ENCODE measurements around the gene LDLRAD4. TPM values are rescaled to one million over a fixed set of nuclear protein-coding genes. Genes with fewer than 3 reads are reported as not detected.

LDLRAD4 gene
- total RNA-seq, 2 experiments from 2014 or later, result 37.3 to 38.5 TPM

DNA sequence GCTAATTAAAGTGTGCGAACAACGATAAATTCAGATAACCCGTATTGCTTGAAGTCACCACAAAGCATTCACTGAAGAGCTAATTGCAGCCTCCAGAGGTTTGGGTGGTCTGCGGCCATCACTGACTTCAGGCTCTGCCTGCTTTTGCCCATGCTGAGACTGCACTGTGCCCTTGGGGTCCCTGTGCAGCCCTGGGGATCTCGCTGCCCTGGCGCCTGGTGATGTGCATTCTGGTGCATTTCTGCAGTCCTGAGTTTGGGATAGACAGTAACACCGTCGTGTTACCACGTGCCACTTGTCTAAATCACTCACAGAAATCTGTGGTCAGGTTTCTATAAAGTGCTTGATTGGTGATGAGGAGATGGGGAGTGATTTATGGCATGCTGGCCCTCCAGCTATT lies 27.6 kb downstream of the LDLRAD4 start:
- POLR2A ChIA-PET, result no interaction called here
- Mint-ChIP-seq H3K4me3 (no peak overlapping the region), H3K4me1 (ENCODE audit: low read depth) (peaks cover 6% of the 10 kb centered on the region), H3K27me3 (no peaks in the 10 kb centered on the region), H3K9me3 (peaks cover 2% of the 10 kb centered on the region), H3K36me3 (ENCODE audit: low read depth) (peaks cover 5% of the 10 kb centered on the region), H3K27ac (no peak overlapping the region)
- DNase-seq, result no peak
- CTCF ChIA-PET, result interaction anchor here (0.8 kb wide), 1 partner anchor 24 kb away, joined by 3 read pairs; no protein-coding TSS in a partner anchor
- TF ChIP-seq, protein P1, sequence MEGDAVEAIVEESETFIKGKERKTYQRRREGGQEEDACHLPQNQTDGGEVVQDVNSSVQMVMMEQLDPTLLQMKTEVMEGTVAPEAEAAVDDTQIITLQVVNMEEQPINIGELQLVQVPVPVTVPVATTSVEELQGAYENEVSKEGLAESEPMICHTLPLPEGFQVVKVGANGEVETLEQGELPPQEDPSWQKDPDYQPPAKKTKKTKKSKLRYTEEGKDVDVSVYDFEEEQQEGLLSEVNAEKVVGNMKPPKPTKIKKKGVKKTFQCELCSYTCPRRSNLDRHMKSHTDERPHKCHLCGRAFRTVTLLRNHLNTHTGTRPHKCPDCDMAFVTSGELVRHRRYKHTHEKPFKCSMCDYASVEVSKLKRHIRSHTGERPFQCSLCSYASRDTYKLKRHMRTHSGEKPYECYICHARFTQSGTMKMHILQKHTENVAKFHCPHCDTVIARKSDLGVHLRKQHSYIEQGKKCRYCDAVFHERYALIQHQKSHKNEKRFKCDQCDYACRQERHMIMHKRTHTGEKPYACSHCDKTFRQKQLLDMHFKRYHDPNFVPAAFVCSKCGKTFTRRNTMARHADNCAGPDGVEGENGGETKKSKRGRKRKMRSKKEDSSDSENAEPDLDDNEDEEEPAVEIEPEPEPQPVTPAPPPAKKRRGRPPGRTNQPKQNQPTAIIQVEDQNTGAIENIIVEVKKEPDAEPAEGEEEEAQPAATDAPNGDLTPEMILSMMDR (IDR thresholded peaks at IDR 0.05), result no peak
- intact Hi-C loops (cut with micrococcal nuclease), result no loop called here
- ATAC-seq, result no peak

- Mint-ChIP-seq H3K9me3 (peaks cover 2% of the 10 kb centered on the region), H3K36me3 (ENCODE audit: low read depth) (peaks cover 5% of the 10 kb centered on the region), H3K27ac (no peak overlapping the region), H3K27me3 (no peaks in the 10 kb centered on the region), H3K4me3 (no peak overlapping the region), H3K4me1 (ENCODE audit: low read depth) (peaks cover 6% of the 10 kb centered on the region)
- TF ChIP-seq, protein P1 (IDR thresholded peaks at IDR 0.05), result no peak
- ATAC-seq, result no peak
- ChIA-PET POLR2A (no interaction called here), CTCF (interaction anchor here (0.8 kb wide), 1 partner anchor 23 kb away, joined by 3 read pairs; no protein-coding TSS in a partner anchor)
- intact Hi-C loops (cut with micrococcal nuclease), result no loop called here
- DNase-seq, result no peak
These were observed 28.0 kb downstream of the LDLRAD4 start for GRCh38 chr18:13246591-13246990.

DNA sequence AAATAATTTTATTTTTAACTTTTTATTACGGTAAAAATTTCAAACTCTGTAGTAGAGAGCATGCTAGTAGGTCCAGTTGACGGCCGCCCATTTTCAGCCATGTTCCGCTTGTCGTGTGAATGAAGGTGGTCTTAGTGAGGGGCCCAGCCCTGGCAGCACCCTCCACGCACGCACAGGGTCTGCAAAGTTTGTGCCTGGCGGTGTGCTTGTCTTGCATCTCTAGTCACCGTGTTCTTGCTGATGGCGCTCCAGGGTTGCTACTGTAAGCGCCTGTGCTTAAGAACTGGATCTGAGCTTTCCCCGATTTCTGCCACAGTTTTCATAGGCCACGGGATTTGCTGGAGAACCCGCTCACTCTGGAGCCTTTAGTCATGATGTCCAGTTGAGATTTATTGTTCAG lies 28.9 kb downstream of the LDLRAD4 start:
- POLR2A ChIA-PET, result no interaction called here
- no peak for DNase-seq

DNA sequence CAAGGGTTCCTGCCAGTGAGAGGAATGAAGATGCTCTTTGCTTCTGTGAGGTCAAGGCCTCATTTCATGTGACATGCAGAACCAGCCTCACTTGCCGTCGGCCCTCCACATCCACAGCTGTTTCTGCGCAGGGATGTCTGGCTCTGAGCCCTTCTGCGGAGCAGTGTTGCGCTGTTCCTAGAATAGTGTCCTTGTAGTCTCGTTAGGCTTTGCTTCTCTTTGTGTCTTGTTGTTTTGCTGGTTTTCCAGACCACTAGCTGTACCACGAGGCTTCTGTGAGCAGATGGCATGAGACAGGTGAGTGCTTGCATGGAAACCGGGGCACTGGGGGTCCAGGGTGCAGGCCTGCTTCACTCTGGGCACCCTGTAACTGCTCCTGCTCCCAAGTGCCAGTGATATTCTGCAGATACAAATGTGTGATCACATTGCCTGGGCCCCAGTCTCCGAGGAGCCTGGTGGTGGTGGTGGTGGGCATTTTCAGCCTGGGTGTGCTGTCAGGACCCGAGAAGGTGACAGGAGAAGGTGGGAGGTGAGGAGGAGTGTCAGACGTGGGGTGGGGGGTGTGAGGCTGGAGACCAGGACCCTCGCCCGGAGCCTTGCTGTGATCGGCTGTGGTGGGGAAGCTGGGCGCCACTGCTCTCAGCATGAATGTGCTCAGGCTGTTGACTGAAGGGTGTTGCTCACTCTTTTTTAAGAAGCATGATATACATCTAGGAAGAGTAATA lies 34.3 kb downstream of the LDLRAD4 start:
- Mint-ChIP-seq H3K4me1 (ENCODE audit: low read depth) (peaks cover 2% of the 10 kb centered on the region), H3K27ac (no peak overlapping the region), H3K9me3 (no peaks in the 10 kb centered on the region), H3K4me3 (no peak overlapping the region), H3K36me3 (ENCODE audit: low read depth) (peaks cover 3% of the 10 kb centered on the region), H3K27me3 (no peaks in the 10 kb centered on the region)
- ChIA-PET CTCF (interaction anchor here (0.7 kb wide), 1 partner anchor 13 kb away, joined by 3 read pairs; no protein-coding TSS in a partner anchor), POLR2A (no interaction called here)
- ATAC-seq (no peak), DNase-seq (no peak)
- TF ChIP-seq, protein P1 (IDR thresholded peaks at IDR 0.05), result no peak
- intact Hi-C loops (cut with micrococcal nuclease), result no loop called here

More for the DNA sequence above, 28.9 kb downstream of the LDLRAD4 start:
- Mint-ChIP-seq H3K27ac (no peak overlapping the region), H3K36me3 (ENCODE audit: low read depth) (peaks cover 5% of the 10 kb centered on the region), H3K27me3 (no peaks in the 10 kb centered on the region), H3K4me1 (ENCODE audit: low read depth) (peaks cover 6% of the 10 kb centered on the region), H3K9me3 (peaks cover 2% of the 10 kb centered on the region), H3K4me3 (no peak overlapping the region)
- ATAC-seq, result no peak
- intact Hi-C loops (cut with micrococcal nuclease), result no loop called here
- TF ChIP-seq, protein P1 (IDR thresholded peaks at IDR 0.05), result no peak
- CTCF ChIA-PET, result interaction anchor here (1.1 kb wide), 1 partner anchor 88 kb away, joined by 3 read pairs; no protein-coding TSS in a partner anchor
